NOMO-1 treated with DMSO at 0.1 percent for 48 hours (cell line): ENCODE data around the gene DIAPH1.

Experiments used
- DNase-seq: peaks from one replicate; lab custom pipeline; 2025; ENCODE audit not compliant: unreplicated experiment; lab: John Stamatoyannopoulos, UW

The DIAPH1 gene

GRCh38 chr5:141618804-141619554 lies at the start of gene DIAPH1:
Gene DIAPH1 (minus strand): TSS chr5:141619000. CDS start chr5:141618914, 86 bp downstream.
- DNase-seq, result peak; percentile 96

GRCh38 chr5:141665995-141666940 lies 47.5 kb upstream of the DIAPH1 start:
- DNase-seq, result no peak

GRCh38 chr5:141664733-141665461 lies 46.1 kb upstream of the DIAPH1 start:
- DNase-seq, result peak; percentile 71

- no peak for DNase-seq
Measured at GRCh38 chr5:141663506-141663905, 44.7 kb upstream of the DIAPH1 start.

GRCh38 chr5:141662028-141662427 lies 43.2 kb upstream of the DIAPH1 start:
- DNase-seq, result no peak

GRCh38 chr5:141657937-141658545 lies 39.2 kb upstream of the DIAPH1 start:
- no peak for DNase-seq

- DNase-seq, result no peak
Measured at GRCh38 chr5:141657404-141657803, 38.6 kb upstream of the DIAPH1 start.

- no peak for DNase-seq
Measured at GRCh38 chr5:141656396-141656795, 37.6 kb upstream of the DIAPH1 start.

GRCh38 chr5:141655020-141655419 lies 36.2 kb upstream of the DIAPH1 start:
- DNase-seq, result no peak

- no peak for DNase-seq
Measured at GRCh38 chr5:141654298-141654697, 35.5 kb upstream of the DIAPH1 start.

- DNase-seq, result no peak
Measured at GRCh38 chr5:141651728-141652105, 32.9 kb upstream of the DIAPH1 start.

GRCh38 chr5:141650851-141651727 lies 32.3 kb upstream of the DIAPH1 start, which contains the start of gene FCHSD1:
Gene FCHSD1 (minus strand): TSS chr5:141651418. CDS start chr5:141651368, 50 bp downstream.
- peak; percentile 79 for DNase-seq

- DNase-seq, result no peak
Measured at GRCh38 chr5:141649972-141650371, 31.2 kb upstream of the DIAPH1 start.

- no peak for DNase-seq
Measured at GRCh38 chr5:141649056-141649688, 30.4 kb upstream of the DIAPH1 start.

- no peak for DNase-seq
Measured at GRCh38 chr5:141647851-141648250, 29.1 kb upstream of the DIAPH1 start.

- DNase-seq, result no peak
Measured at GRCh38 chr5:141647242-141647641, 28.4 kb upstream of the DIAPH1 start.

GRCh38 chr5:141646026-141646425 lies 27.2 kb upstream of the DIAPH1 start:
- DNase-seq, result no peak

GRCh38 chr5:141641634-141642267 lies 23.0 kb upstream of the DIAPH1 start:
- DNase-seq, result no peak

- no peak for DNase-seq
Measured at GRCh38 chr5:141640698-141641097, 21.9 kb upstream of the DIAPH1 start.
